ENCODE data around the gene SLC8A3. TPM values are rescaled to one million over a fixed set of nuclear protein-coding genes. Genes with fewer than 3 reads are reported as not detected.

SLC8A3 gene
- total RNA-seq, 1 experiment from 2014 or later, result 0.13 TPM

DNA sequence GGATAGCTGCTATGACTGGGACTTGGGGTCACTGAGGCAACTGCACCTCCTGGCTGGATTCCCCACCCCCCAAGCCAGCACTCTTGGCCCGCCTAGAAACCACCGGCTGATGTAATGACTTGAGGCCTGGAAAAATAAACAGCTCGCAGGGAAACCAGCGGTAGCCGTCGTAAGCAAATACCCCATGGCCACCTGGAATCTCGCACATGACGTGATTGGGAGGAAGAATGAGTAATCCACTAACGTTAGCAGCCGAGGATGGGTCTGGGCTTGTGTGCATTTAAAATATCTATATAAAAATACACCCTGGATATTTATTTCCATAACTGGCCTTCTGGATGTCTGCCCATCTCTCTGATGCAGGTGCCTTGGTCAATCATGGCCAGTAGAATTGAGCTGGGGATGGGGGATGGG, 189.5 kb downstream of the SLC8A3 start:
- Histone ChIP-seq H3K27me3 (ENCODE audit: insufficient read depth, low read length) (no peaks in the 10 kb centered on the region; the same call in 1 of the 2 replicates), H2BK20ac (ENCODE audit: low read depth, low read length, poor library complexity, severe bottlenecking) (no peak overlapping the region), H3K4me2 (ENCODE audit: insufficient read depth, insufficient read length, low read length) (no peak overlapping the region), H2BK12ac (ENCODE audit: insufficient read length, low read depth, low read length) (no peak overlapping the region), H2AK5ac (ENCODE audit: insufficient read length, low read length) (no peak overlapping the region), H4K91ac (ENCODE audit: insufficient read length, low read depth, low read length) (no peak overlapping the region), H3K79me2 (ENCODE audit: insufficient read depth, low read length) (no peaks in the 10 kb centered on the region), H3K18ac (ENCODE audit: insufficient read length, low read depth, low read length) (no peak overlapping the region), H3K27ac (ENCODE audit: insufficient read length, low read depth, low read length) (no peak overlapping the region), H3K56ac (ENCODE audit: insufficient read length, low read depth, low read length) (no peak overlapping the region), H4K5ac (ENCODE audit: insufficient read length, low read depth, low read length) (no peak overlapping the region), H3K9me3 (ENCODE audit: control insufficient read depth, low read depth, low read length) (no peaks in the 10 kb centered on the region), H3T11ph (ENCODE audit: low read length) (no peak overlapping the region), H2BK15ac (ENCODE audit: low read depth, low read length) (no peak overlapping the region), H3K4ac (ENCODE audit: low read depth, low read length) (no peak overlapping the region), H4K8ac (replicated peaks; ENCODE audit: insufficient read length, low read depth, low read length) (no peak overlapping the region), H3K23me2 (ENCODE audit: insufficient read length, low read depth, low read length, poor library complexity, severe bottlenecking) (no peaks in the 10 kb centered on the region), H3K23ac (ENCODE audit: insufficient read length, low read depth, low read length) (no peak overlapping the region), H2AFZ (ENCODE audit: low read length) (no peak overlapping the region), H3K4me1 (ENCODE audit: insufficient read depth, low read length) (no peaks in the 10 kb centered on the region), H3K79me1 (ENCODE audit: insufficient read depth, low read depth, low read length, poor library complexity, severe bottlenecking) (no peaks in the 10 kb centered on the region), H2BK120ac (ENCODE audit: low read depth, low read length, poor library complexity, severe bottlenecking) (no peak overlapping the region), H2BK5ac (ENCODE audit: insufficient read length, low read length) (no peak overlapping the region), H4K20me1 (ENCODE audit: control insufficient read depth, insufficient read depth, insufficient read length) (no peaks in the 10 kb centered on the region), H3K14ac (ENCODE audit: insufficient read depth, low read length) (no peak overlapping the region), H3K9ac (ENCODE audit: extremely low read depth, insufficient read length, low read length) (no peak overlapping the region)
- Mint-ChIP-seq H3K27ac (no peak overlapping the region), H3K36me3 (ENCODE audit: insufficient read depth in 1 of 3, low read depth in 3 of 3) (no peaks in the 10 kb centered on the region), H3K4me1 (peaks cover 5 to 7% of the 10 kb centered on the region in 2 experiments), H3K27me3 (ENCODE audit: low read depth) (0 out of 2 replicates have a peak, but pooled peaks cover 4% of the 10 kb centered on the region), H3K4me3 (no peak overlapping the region), H3K9me3 (no peaks in the 10 kb centered on the region)
- TF ChIP-seq, protein P1, sequence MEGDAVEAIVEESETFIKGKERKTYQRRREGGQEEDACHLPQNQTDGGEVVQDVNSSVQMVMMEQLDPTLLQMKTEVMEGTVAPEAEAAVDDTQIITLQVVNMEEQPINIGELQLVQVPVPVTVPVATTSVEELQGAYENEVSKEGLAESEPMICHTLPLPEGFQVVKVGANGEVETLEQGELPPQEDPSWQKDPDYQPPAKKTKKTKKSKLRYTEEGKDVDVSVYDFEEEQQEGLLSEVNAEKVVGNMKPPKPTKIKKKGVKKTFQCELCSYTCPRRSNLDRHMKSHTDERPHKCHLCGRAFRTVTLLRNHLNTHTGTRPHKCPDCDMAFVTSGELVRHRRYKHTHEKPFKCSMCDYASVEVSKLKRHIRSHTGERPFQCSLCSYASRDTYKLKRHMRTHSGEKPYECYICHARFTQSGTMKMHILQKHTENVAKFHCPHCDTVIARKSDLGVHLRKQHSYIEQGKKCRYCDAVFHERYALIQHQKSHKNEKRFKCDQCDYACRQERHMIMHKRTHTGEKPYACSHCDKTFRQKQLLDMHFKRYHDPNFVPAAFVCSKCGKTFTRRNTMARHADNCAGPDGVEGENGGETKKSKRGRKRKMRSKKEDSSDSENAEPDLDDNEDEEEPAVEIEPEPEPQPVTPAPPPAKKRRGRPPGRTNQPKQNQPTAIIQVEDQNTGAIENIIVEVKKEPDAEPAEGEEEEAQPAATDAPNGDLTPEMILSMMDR (conservative IDR thresholded peaks at IDR 0.05), result no peak
- no CpG with 5 or more reads among the region's 10 CpGs for WGBS (ENCODE audit: extremely low coverage, insufficient read length, low lambda C conversion rate)
- no peak for DNase-seq

Data from H9 (cell line).